Mucosa of descending colon (tissue), 3 donors: ENCODE data around the gene CETN3. TPM values are rescaled to one million over a fixed set of nuclear protein-coding genes. Genes with fewer than 3 reads are reported as not detected.
A peak's percentile ranks its signal among the peaks of the same experiment; 100 is the strongest.

Experiments
- ATAC-seq: fragments of 200-7000 bp; cut with Tn5 transposase; one replicate; pipeline ENCODE4 v1.9.1; 2020; ENCODE audit warnings: mild to moderate bottlenecking, moderate library complexity
- DNase-seq, 3 donors: peaks; one replicate each; pipeline ENCODE4 v3.0.0-alpha.2; 2020
- H3K36me3 ChIP-seq: fragments of 200-600 bp; one replicate; pipeline ENCODE4 v1.8.0; 2021; ENCODE audit warnings: low read depth, mild to moderate bottlenecking
- H3K4me1 ChIP-seq: fragments of 200-600 bp; one replicate; pipeline ENCODE4 v1.8.0; 2021; ENCODE audit warnings: low read depth, mild to moderate bottlenecking
- H3K4me3 ChIP-seq: fragments of 200-600 bp; one replicate; pipeline ENCODE4 v1.8.0; 2021; ENCODE audit warnings: mild to moderate bottlenecking
- H3K9me3 ChIP-seq: fragments of 200-600 bp; one replicate; pipeline ENCODE4 v1.8.0; 2021; ENCODE audit warnings: mild to moderate bottlenecking
- intact Hi-C, 2 donors: fragments of 100-400 bp; cut with DNase I in 1 of 2; cut with micrococcal nuclease in 1 of 2; formaldehyde crosslinking; loops; one replicate each; pipeline versions ENCODE4 v1.11.0 to v1.11.1; 2022; cut with DNase I, micrococcal nuclease
- total RNA-seq, 3 donors: library from RNA; stranded (reverse); fragmentation: NEBNext Ultra II Directional in 2 of 3; extraction: Animal tissue kit (Norgen Biotek cat#: 25700) in 2 of 3; gene quantifications; one replicate each; pipeline versions ENCODE4 v1.2.1 to v1.2.4, GENCODE V29; 2021 to 2023
- TF ChIP-seq, protein P1 (sequence below): fragments of 200-600 bp; IDR thresholded peaks from one replicate; pipeline ENCODE4 v1.8.0; 2022; ENCODE audit warnings: antibody characterized with exemption, mild to moderate bottlenecking
- donor health status: DM: no; HTN: no; CAD: no; lungs with moderate emphysema.
- donor health status: DM: no; HTN: no; CAD: no.
- donor health status: DM: no; HTN: yes; CAD: no.

CETN3 gene
- total RNA-seq, 3 donors from 2014 or later = 15.0 to 18.7 (median 17.8) TPM

DNA sequence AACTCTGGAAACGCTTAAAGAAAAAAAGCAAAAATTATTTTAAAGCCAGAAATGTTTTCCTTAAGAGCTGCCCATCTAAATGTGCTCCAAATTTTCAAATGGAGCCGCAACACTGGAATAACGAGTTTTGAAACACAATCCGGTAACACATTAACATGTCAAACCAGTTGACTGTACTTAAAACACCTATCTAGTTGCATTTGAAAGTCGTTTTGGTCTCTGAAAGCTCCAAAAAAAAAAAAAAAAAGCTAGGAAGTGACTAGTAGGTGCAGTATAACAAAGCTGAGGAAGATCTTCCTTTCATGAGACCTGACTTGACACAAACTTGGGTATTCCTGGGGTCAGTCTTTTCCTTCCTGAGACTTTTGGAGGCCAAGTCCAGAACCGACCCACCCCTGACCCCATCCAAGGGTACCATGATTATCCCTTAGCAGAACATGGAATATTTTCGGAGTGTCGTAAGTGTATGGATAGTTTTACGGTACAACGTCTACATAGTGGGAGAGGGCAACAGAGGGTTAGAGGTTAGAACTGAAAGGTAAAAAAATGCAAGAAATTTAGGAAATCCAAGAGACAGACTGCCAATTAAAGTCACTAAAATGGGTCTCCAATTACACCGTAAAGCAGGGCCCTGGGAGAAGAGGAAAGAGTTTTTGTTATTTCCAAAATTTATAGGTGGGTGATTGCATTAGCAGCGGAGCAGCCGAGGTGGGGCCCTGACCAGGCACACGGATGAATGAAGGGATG is 812 bp downstream of the CETN3 start:
- TF ChIP-seq, protein P1, sequence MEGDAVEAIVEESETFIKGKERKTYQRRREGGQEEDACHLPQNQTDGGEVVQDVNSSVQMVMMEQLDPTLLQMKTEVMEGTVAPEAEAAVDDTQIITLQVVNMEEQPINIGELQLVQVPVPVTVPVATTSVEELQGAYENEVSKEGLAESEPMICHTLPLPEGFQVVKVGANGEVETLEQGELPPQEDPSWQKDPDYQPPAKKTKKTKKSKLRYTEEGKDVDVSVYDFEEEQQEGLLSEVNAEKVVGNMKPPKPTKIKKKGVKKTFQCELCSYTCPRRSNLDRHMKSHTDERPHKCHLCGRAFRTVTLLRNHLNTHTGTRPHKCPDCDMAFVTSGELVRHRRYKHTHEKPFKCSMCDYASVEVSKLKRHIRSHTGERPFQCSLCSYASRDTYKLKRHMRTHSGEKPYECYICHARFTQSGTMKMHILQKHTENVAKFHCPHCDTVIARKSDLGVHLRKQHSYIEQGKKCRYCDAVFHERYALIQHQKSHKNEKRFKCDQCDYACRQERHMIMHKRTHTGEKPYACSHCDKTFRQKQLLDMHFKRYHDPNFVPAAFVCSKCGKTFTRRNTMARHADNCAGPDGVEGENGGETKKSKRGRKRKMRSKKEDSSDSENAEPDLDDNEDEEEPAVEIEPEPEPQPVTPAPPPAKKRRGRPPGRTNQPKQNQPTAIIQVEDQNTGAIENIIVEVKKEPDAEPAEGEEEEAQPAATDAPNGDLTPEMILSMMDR = no peak
- intact Hi-C loops = no loop called here
- DNase-seq = peak in 1 of 3 donors; percentile 20
- Histone ChIP-seq H3K4me1 (peaks cover 5% of the 10 kb centered on the region), H3K4me3 (peak overlapping the region; percentile 73), H3K36me3 (no peaks in the 10 kb centered on the region), H3K9me3 (no peaks in the 10 kb centered on the region)
- ATAC-seq = no peak

DNA sequence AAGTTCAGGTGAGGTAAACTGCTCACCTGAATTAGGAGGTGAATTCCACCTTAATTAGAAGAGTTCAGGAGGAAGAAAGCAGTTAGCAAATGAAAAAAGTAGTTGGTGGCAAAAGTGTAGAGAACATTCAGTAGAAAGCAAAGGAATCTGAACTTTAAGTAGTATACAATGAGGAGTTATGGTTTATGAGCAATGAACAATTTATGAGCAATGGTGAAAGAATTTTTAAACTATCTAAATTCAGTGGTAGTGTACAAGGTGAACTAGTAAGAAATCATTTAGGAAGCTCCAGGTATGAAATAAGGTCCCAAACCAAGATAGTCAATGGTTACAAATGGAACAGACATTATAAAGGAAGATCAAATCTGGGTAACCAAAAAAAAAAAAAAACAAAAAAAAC is 3.1 kb downstream of the CETN3 start:
- H3K4me3 ChIP-seq = no peak overlapping the region
- no peaks in the 10 kb centered on the region for H3K36me3 ChIP-seq
- no peaks in the 10 kb centered on the region for H3K9me3 ChIP-seq
- ATAC-seq (no peak), DNase-seq (no peak)
- TF ChIP-seq, protein P1 = no peak
- intact Hi-C loops = no loop called here
- H3K4me1 ChIP-seq = peaks cover 16% of the 10 kb centered on the region

DNA sequence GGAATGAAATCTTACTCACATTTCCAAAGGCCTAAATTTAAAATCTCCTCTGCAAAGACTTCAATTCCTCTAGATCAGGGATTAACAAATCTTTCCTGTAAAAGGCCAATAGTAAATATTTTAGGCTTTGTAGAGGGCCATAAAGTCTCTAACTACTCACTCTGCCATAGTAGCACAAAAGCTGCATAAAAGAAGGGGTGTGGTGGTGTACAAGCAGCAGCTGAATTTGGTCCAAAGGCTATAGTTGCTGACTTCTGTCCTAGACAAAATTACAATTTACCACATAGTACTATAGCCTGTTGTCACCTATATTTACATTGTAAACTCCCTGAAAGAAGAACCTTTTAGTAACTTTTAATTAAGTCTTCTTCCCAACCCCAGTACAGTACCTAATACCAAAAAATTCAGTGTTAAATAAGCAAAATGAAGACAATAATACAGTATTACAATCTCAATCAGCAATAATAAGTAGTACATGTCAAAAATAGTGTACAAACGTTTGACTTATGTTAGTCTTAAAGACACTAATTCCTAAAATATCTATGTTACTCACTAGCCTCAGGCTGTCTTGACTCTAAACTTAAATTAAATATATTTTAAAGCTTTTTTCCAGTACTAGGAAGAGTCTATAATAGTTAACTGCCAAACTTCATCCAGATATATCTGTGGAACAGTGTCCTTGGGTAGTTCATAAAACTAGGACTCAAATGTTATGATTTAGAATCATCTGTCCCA is 6.9 kb downstream of the CETN3 start:
- Histone ChIP-seq H3K36me3 (no peaks in the 10 kb centered on the region), H3K9me3 (no peaks in the 10 kb centered on the region), H3K4me1 (peaks cover 12% of the 10 kb centered on the region), H3K4me3 (no peak overlapping the region)
- ATAC-seq (peak; percentile 96), DNase-seq (peak in 1 of 3 donors; percentile 39)
- intact Hi-C loops = no loop called here
- TF ChIP-seq, protein P1 = no peak

DNA sequence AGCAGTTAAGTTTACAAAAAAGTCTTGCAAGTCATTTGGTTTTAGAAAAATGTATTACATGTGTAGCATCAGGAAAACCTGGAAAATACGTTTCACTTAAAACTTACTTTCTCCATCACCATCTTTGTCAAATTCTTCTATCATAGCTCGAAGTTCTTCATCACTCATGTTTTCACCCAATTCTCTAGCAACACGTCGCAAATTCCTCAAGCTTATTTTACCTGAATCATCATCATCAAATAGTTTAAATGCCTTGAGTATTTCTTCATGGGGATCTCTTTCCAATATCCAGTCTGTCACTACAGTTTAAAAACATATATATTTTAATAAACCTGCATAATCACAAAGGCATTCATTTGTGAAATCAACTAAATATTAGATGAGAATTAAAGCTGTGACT is 10.3 kb downstream of the CETN3 start:
- ATAC-seq (no peak), DNase-seq (no peak)
- intact Hi-C loops = no loop called here
- Histone ChIP-seq H3K4me1 (peaks cover 12% of the 10 kb centered on the region), H3K4me3 (no peak overlapping the region), H3K36me3 (no peaks in the 10 kb centered on the region), H3K9me3 (no peaks in the 10 kb centered on the region)
- TF ChIP-seq, protein P1 = no peak

DNA sequence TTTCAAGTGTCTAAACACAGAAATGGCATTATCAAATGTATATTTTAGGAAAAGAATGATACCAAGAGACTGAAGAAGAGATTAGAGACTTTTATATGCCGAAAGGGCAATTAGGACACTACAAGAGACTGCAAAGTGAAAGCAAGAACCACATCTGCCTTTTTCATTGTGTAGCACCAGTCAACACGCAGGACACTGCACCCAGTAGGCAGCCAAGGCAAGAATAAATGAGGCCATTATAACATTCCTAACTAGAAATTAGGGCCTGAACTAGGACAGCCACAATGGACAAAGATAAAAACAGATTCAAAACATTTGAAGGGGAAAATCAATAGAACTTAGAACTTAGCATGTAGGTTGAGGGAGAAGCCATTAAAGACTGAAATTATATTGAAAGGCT is 10.8 kb downstream of the CETN3 start:
- intact Hi-C loops = no loop called here
- H3K36me3 ChIP-seq = no peaks in the 10 kb centered on the region
- H3K4me1 ChIP-seq = peaks cover 12% of the 10 kb centered on the region
- ATAC-seq (no peak), DNase-seq (no peak)
- no peak overlapping the region for H3K4me3 ChIP-seq
- no peaks in the 10 kb centered on the region for H3K9me3 ChIP-seq
- TF ChIP-seq, protein P1 = no peak
